Lung (tissue), 12 donors: ENCODE results near the gene TMEM121. TPM values are rescaled to one million over a fixed set of nuclear protein-coding genes. Genes with fewer than 3 reads are reported as not detected.

Experiments used
- ATAC-seq: fragments of 200-7000 bp; cut with Tn5 transposase; one replicate; pipeline ENCODE4 v1.9.1; 2020; ENCODE audit warnings: moderate number of reproducible peaks; ENCODE audit not compliant: insufficient read depth, low FRiP score
- DNase-seq, 3 donors: peaks; one replicate each; pipeline ENCODE4 v3.0.0-alpha.2; 2013 to 2017
- H3K27ac ChIP-seq, 2 donors: one replicate each; pipeline ENCODE4 v1.5.1; 2013; ENCODE audit warnings: mild to moderate bottlenecking in 2 of 2, moderate library complexity in 2 of 2, control low read depth in 1 of 2, inconsistent platforms in 1 of 2, low read depth in 1 of 2, low read length in 1 of 2
- H3K27me3 ChIP-seq, 3 donors: one replicate each; pipeline ENCODE4 v1.5.1; 2013; ENCODE audit warnings: low read length in 2 of 3; ENCODE audit not compliant: control insufficient read depth in 3 of 3, insufficient read depth in 3 of 3
- H3K36me3 ChIP-seq, 4 donors: one replicate each; pipeline ENCODE4 v1.5.1; 2013; ENCODE audit warnings: low read length in 4 of 4, mild to moderate bottlenecking in 1 of 4, moderate library complexity in 1 of 4; ENCODE audit not compliant: control insufficient read depth in 4 of 4, insufficient read depth in 4 of 4
- H3K4me1 ChIP-seq, 5 donors: one replicate each; pipeline ENCODE4 v1.5.1; 2013; ENCODE audit warnings: low read length in 5 of 5, mild to moderate bottlenecking in 2 of 5, moderate library complexity in 1 of 5; ENCODE audit not compliant: control insufficient read depth in 5 of 5, insufficient read depth in 5 of 5
- H3K4me3 ChIP-seq: one replicate; pipeline ENCODE4 v1.5.1; 2013; ENCODE audit warnings: mild to moderate bottlenecking, control low read depth, moderate library complexity
- H3K9ac ChIP-seq, 2 donors: one replicate each; pipeline ENCODE4 v1.5.1; 2013; ENCODE audit warnings: low read length in 2 of 2, control low read depth in 1 of 2; ENCODE audit not compliant: insufficient read depth in 1 of 2
- H3K9me3 ChIP-seq, 4 donors: one replicate each; pipeline ENCODE4 v1.5.1; 2013; ENCODE audit warnings: low read length in 3 of 4, mild to moderate bottlenecking in 1 of 4, moderate library complexity in 1 of 4; ENCODE audit not compliant: control insufficient read depth in 4 of 4, insufficient read depth in 3 of 4
- WGBS, 2 donors: extraction: QIAGEN DNeasy Blood & Tissue Kit; methylation state at CpG; one replicate each; pipeline ENCODE4 v1.1.7; 2013; 5-methylcytosine and 5-hydroxymethylcytosine counted together
- polyA plus RNA-seq, 2 donors: library from polyadenylated mRNA; stranded (reverse); fragments of 200-250 nt; gene quantifications; one replicate each; pipeline ENCODE4 v1.2.1, GENCODE V29; 2013
- total RNA-seq, 2 donors: library from RNA; depleted of rRNA in 1 of 2; stranded (reverse); fragments of >200 nt in 1 of 2; gene quantifications; one replicate each; pipeline ENCODE4 v1.2.1, GENCODE V29; 2014 to 2021
- TF ChIP-seq, protein P1 (sequence below): IDR thresholded peaks from 2 replicates; pipeline ENCODE4 v1.5.1; 2012; ENCODE audit warnings: mild to moderate bottlenecking; ENCODE audit errors: control extremely low read depth, extremely low read depth
- donor health status: control.
- donor health status: control.
- donor health status: Bipolar disorder and iron deficiency.
- donor health status: healthy.
- donor health status: DM: yes; HTN: yes; CAD: no.

TMEM121 gene
- total and polyA plus RNA-seq, 4 donors, result 1.1 to 5.4 (median 2.8) TPM

DNA sequence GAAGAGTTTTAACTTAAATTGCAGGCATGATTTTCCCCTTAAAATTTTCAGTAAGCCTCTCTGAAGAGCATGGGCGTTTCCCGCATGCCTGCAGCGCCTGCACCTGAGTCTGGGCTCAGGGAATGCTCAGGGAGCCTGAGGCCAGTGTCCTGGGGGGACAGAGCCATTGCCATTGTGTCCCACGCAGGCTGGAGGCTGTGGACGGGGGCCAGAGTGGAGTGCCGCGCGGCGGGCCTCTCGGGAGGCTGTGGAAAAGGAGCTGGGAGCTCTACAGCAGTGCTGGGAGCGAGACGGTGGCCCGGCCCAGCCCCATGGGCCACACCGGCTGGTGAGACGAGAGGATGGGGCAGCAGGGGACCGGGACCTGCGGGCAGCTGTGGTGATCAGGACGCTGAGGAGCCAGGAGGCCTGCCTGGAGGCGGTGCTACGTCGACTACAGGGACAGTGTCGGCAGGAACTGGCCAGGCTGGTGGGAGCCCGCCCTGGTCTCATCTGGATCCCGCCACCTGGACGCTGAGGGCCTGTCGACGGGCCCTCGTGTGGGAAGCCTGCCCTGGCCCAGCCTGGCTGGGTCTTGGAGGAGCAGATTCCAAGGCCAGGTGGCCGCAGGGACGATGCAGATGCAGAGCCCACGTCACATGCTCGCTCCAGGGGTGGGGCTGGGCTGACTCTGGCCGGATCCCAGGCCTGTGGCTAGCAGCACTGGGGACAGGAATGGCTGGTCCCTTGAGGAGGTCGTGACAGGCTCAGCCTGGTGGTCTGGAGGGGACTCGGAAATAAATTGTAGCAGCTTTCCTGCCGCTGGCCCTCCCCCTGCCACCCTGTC is 27.7 kb upstream of the TMEM121 start:
- H3K9me3 ChIP-seq, result no peaks in the 10 kb centered on the region
- H3K27ac ChIP-seq, result no peak overlapping the region
- TF ChIP-seq, protein P1, sequence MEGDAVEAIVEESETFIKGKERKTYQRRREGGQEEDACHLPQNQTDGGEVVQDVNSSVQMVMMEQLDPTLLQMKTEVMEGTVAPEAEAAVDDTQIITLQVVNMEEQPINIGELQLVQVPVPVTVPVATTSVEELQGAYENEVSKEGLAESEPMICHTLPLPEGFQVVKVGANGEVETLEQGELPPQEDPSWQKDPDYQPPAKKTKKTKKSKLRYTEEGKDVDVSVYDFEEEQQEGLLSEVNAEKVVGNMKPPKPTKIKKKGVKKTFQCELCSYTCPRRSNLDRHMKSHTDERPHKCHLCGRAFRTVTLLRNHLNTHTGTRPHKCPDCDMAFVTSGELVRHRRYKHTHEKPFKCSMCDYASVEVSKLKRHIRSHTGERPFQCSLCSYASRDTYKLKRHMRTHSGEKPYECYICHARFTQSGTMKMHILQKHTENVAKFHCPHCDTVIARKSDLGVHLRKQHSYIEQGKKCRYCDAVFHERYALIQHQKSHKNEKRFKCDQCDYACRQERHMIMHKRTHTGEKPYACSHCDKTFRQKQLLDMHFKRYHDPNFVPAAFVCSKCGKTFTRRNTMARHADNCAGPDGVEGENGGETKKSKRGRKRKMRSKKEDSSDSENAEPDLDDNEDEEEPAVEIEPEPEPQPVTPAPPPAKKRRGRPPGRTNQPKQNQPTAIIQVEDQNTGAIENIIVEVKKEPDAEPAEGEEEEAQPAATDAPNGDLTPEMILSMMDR, result no peak
- H3K4me1 ChIP-seq, result no peaks in the 10 kb centered on the region
- no peaks in the 10 kb centered on the region for H3K27me3 ChIP-seq
- H3K9ac ChIP-seq, result no peak overlapping the region
- 92 to 96% methylated on average over 34 to 36 of the region's 36 CpGs for WGBS, 2 donors
- ATAC-seq, result no peak
- H3K4me3 ChIP-seq, result no peak overlapping the region
- peaks cover 0 to 6% (median 0%) of the 10 kb centered on the region in 4 donors for H3K36me3 ChIP-seq
- DNase-seq, result no peak

DNA sequence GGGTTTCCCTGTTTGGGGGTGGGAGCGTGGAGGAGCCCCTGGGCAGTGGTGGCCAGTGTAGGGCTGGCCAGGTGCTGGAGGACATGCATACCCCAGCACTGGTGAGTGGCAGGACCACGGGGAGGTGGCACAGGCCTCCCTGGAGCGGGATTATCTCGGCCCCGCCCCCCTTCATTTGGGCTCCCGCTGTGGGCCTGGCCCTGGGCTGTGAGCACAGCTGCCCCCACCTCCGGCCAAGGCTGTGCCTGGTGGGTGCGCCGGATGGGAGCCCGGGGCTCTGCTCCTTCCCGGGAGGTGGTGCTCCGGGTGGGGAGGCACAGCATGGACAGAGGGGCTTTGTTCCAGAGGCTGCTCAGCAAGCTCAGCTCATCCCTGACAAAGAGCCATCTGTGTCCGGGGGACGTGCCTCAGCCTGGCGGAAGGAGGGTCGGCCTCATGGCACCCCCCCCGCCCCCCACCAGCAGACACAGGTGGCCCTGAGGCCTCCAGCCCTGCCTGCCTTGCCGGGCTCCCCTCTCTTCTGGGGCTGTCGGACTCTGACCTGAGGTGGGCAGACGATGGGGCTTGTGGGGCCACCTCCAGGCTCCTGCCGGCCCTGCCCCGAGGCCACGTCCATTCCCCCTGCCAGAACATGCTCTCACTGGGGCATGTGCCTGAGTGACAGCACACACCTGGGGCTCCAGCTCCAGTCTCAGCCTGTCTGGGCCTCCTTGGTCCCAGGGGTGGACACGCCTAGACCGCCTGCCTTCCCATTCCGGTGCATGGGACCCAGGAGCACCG is 26.9 kb upstream of the TMEM121 start:
- no peaks in the 10 kb centered on the region for H3K9me3 ChIP-seq
- H3K27ac ChIP-seq, result no peak overlapping the region
- no peak for DNase-seq
- H3K36me3 ChIP-seq, result peaks cover 0 to 6% (median 0%) of the 10 kb centered on the region in 4 donors
- H3K27me3 ChIP-seq, result no peaks in the 10 kb centered on the region
- no peaks in the 10 kb centered on the region for H3K4me1 ChIP-seq
- 84 to 89% methylated on average over 26 to 27 of the region's 27 CpGs for WGBS, 2 donors
- TF ChIP-seq, protein P1, result no peak
- H3K9ac ChIP-seq, result no peak overlapping the region
- no peak overlapping the region for H3K4me3 ChIP-seq
- ATAC-seq, result no peak

DNA sequence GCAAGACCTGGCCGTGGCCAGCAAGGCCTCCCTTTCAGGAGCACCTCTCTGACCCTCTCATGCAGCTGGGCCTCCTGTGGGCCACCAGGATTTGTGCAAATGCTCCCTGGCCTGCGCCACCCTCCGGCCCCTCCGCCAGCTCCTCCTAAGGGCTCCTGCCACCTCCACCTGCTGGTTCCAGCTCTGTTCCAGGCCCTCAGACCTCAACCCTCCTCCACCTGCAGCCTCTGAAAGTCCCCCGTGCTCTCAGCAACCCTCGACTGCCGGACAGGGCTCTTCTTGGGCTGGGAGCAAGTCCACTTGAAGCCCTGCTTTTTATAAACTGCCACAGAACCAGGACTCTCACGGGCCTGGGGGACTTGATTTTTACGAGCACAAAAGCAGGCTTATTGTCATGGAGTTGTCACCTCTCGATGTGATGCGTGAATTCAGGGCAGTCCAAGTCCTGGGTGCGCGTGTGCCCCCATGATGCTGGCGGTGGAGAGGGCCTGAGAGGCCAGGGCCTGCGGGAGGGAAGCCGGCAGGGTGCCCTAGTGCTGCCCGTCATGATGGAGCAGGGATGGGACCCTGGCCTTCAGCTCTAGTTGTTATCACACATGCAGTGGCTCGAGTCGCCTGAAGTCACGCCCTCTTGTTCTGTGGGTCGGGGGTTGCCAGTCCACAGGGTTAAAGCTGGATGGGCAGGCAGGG is 26.2 kb upstream of the TMEM121 start:
- H3K36me3 ChIP-seq, result peaks cover 0 to 6% (median 0%) of the 10 kb centered on the region in 4 donors
- TF ChIP-seq, protein P1, result no peak
- H3K27ac ChIP-seq, result no peak overlapping the region
- no peaks in the 10 kb centered on the region for H3K4me1 ChIP-seq
- H3K27me3 ChIP-seq, result no peaks in the 10 kb centered on the region
- no peak for ATAC-seq
- DNase-seq, result no peak
- H3K9me3 ChIP-seq, result no peaks in the 10 kb centered on the region
- WGBS, 2 donors, result 86 to 90% methylated on average over 21 of the region's 21 CpGs
- H3K9ac ChIP-seq, result no peak overlapping the region
- H3K4me3 ChIP-seq, result no peak overlapping the region
